IMR-90 (cell line): Measurements from ENCODE around the gene PGBD4.

Source experiments
- CHD1 ChIP-seq: IDR thresholded peaks from 2 replicates; pipeline ENCODE4 v1.6.1; 2012; ENCODE audit warnings: low read depth, low read length, improper control_type of control experiment
- ELK1 ChIP-seq: fragments of 150-350 bp; IDR thresholded peaks from 2 replicates; pipeline ENCODE4 v1.6.1; 2016; ENCODE audit warnings: low read depth, mild to moderate bottlenecking, low read length, moderate library complexity, borderline replicate concordance
- MAFK ChIP-seq: IDR thresholded peaks from 2 replicates; pipeline ENCODE4 v1.6.1; 2012; ENCODE audit warnings: low read depth, low read length, improper control_type of control experiment
- MXI1 ChIP-seq: IDR thresholded peaks from 2 replicates; pipeline ENCODE4 v1.6.1; 2012; ENCODE audit warnings: low read depth, mild to moderate bottlenecking, low read length, moderate library complexity, borderline replicate concordance
- NFE2L2 ChIP-seq: fragments of 150-350 bp; IDR thresholded peaks from 2 replicates; pipeline ENCODE4 v1.6.1; 2016; ENCODE audit warnings: low read depth, mild to moderate bottlenecking, low read length
- POLR2A ChIP-seq: IDR thresholded peaks from 2 replicates; pipeline ENCODE4 v1.6.1; 2012; ENCODE audit warnings: mild to moderate bottlenecking, low read depth, low read length
- RAD21 ChIP-seq: IDR thresholded peaks from 2 replicates; pipeline ENCODE4 v1.6.1; 2012; ENCODE audit warnings: low read length, improper control_type of control experiment
- RCOR1 ChIP-seq: IDR thresholded peaks from 2 replicates; pipeline ENCODE4 v1.6.1; 2012; ENCODE audit warnings: mild to moderate bottlenecking, low read length, improper control_type of control experiment; ENCODE audit not compliant: insufficient replicate concordance
- RFX5 ChIP-seq: IDR thresholded peaks from 2 replicates; pipeline ENCODE4 v1.8.0; 2012; ENCODE audit warnings: low read depth, mild to moderate bottlenecking, low read length, moderate library complexity
- SMC3 ChIP-seq: fragments of 150-350 bp; IDR thresholded peaks from 2 replicates; pipeline ENCODE4 v1.6.1; 2016; ENCODE audit warnings: low read depth, mild to moderate bottlenecking, antibody characterized with exemption, low read length, moderate library complexity
- TF ChIP-seq, protein P1 (sequence below): conservative IDR thresholded peaks from 2 replicates; pipeline ENCODE4 v1.5.1; 2012; ENCODE audit warnings: mild to moderate bottlenecking, low read depth, low read length, improper control_type of control experiment
- TF ChIP-seq, protein P2 (sequence below): fragments of 150-350 bp; IDR thresholded peaks from 2 replicates; pipeline ENCODE4 v1.6.1; 2017; ENCODE audit warnings: mild to moderate bottlenecking, antibody characterized with exemption, low read length, low read depth

- TF ChIP-seq, protein P1, sequence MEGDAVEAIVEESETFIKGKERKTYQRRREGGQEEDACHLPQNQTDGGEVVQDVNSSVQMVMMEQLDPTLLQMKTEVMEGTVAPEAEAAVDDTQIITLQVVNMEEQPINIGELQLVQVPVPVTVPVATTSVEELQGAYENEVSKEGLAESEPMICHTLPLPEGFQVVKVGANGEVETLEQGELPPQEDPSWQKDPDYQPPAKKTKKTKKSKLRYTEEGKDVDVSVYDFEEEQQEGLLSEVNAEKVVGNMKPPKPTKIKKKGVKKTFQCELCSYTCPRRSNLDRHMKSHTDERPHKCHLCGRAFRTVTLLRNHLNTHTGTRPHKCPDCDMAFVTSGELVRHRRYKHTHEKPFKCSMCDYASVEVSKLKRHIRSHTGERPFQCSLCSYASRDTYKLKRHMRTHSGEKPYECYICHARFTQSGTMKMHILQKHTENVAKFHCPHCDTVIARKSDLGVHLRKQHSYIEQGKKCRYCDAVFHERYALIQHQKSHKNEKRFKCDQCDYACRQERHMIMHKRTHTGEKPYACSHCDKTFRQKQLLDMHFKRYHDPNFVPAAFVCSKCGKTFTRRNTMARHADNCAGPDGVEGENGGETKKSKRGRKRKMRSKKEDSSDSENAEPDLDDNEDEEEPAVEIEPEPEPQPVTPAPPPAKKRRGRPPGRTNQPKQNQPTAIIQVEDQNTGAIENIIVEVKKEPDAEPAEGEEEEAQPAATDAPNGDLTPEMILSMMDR = no peak
- TF ChIP-seq SMC3 = no peak
- TF ChIP-seq CHD1 = no peak
- no peak for TF ChIP-seq MAFK
- no peak for TF ChIP-seq POLR2A
- TF ChIP-seq RFX5 = no peak
- no peak for TF ChIP-seq MXI1
- TF ChIP-seq, protein P2, sequence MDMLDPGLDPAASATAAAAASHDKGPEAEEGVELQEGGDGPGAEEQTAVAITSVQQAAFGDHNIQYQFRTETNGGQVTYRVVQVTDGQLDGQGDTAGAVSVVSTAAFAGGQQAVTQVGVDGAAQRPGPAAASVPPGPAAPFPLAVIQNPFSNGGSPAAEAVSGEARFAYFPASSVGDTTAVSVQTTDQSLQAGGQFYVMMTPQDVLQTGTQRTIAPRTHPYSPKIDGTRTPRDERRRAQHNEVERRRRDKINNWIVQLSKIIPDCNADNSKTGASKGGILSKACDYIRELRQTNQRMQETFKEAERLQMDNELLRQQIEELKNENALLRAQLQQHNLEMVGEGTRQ = no peak
- TF ChIP-seq RAD21 = no peak
- no peak for TF ChIP-seq NFE2L2
- TF ChIP-seq ELK1 = no peak
- TF ChIP-seq RCOR1 = no peak
Measured at GRCh38 chr15:34111488-34111887, 9.6 kb downstream of the PGBD4 start.
